Lower lobe of right lung (tissue), 2 donors: Measurements from ENCODE around the gene TRNAU1AP. TPM values are rescaled to one million over a fixed set of nuclear protein-coding genes. Genes with fewer than 3 reads are reported as not detected.
"Not testable (repeated sequence)": the region's sequence is repeated elsewhere in the genome, so short reads cannot be mapped to it uniquely, and the experiment has no call there.

Experiments used
- ATAC-seq, 2 donors: fragments of 200-7000 bp; cut with Tn5 transposase; one replicate each; pipeline ENCODE4 v1.9.1; 2020 to 2022; ENCODE audit warnings: mild to moderate bottlenecking in 2 of 2, moderate library complexity in 2 of 2
- DNase-seq: peaks from one replicate; pipeline ENCODE4 v3.0.0-alpha.2; 2020
- H3K27ac ChIP-seq: fragments of 200-600 bp; one replicate; pipeline ENCODE4 v1.8.0; 2022
- H3K27me3 ChIP-seq: fragments of 200-600 bp; one replicate; pipeline ENCODE4 v1.8.0; 2022; ENCODE audit warnings: low read depth
- H3K36me3 ChIP-seq: fragments of 200-600 bp; one replicate; pipeline ENCODE4 v1.8.0; 2022; ENCODE audit warnings: mild to moderate bottlenecking
- H3K4me1 ChIP-seq: fragments of 200-600 bp; one replicate; pipeline ENCODE4 v1.8.0; 2022
- H3K4me3 ChIP-seq: fragments of 200-600 bp; one replicate; pipeline ENCODE4 v1.8.0; 2022; ENCODE audit warnings: mild to moderate bottlenecking
- H3K9me3 ChIP-seq: fragments of 200-600 bp; one replicate; pipeline ENCODE4 v1.8.0; 2022
- CTCF ChIP-seq: fragments of 200-600 bp; IDR thresholded peaks from one replicate; pipeline ENCODE4 v1.8.0; 2022; ENCODE audit warnings: antibody characterized with exemption, mild to moderate bottlenecking
- intact Hi-C: fragments of 100-400 bp; cut with DNase I; formaldehyde crosslinking; loops from one replicate; pipeline ENCODE4 v1.11.0; 2022
- total RNA-seq: library from RNA; stranded (reverse); fragmentation: NEBNext Ultra II Directional; extraction: Animal tissue kit (Norgen Biotek cat#: 25700); gene quantifications from one replicate; pipeline ENCODE4 v1.2.1, GENCODE V29; 2021
- donor health status: DM: no; HTN: yes; CAD: no; lungs with severe emphysema.

Gene TRNAU1AP
- total RNA-seq, 1 donor from 2014 or later, result 26.3 TPM

DNA sequence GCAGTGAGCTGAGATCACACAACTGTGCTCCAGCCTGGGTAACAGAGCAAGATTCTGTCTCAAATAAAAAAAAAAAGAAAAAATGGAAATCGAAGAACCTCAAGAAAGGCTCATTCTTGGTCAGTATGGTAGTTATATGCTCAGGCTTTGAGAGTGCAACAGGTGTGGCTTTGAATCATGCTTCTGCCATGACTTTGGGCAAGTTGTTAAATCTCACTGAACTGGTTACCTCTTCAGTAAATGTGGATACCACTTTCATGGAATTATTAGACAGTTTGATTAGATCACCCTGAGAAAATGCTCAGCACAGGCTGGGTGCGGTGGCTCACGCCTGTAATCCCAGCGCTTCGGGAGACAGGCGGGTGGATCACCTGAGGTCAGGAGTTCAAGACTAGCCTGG lies 12.8 kb downstream of the TRNAU1AP start:
- Histone ChIP-seq H3K27me3 (no peaks in the 10 kb centered on the region), H3K9me3 (no peaks in the 10 kb centered on the region), H3K27ac (no peak overlapping the region), H3K4me1 (no peaks in the 10 kb centered on the region), H3K4me3 (no peak overlapping the region), H3K36me3 (peaks cover 100% of the 10 kb centered on the region)
- DNase-seq (no peak), ATAC-seq (no peak)
- intact Hi-C loops, result no loop called here
- no peak for TF ChIP-seq CTCF

- ATAC-seq (no peak), DNase-seq (no peak)
- no peaks in the 10 kb centered on the region for H3K9me3 ChIP-seq
- intact Hi-C loops, result no loop called here
- no peak overlapping the region for H3K4me3 ChIP-seq
- H3K27me3 ChIP-seq, result no peaks in the 10 kb centered on the region
- no peaks in the 10 kb centered on the region for H3K4me1 ChIP-seq
- peaks cover 100% of the 10 kb centered on the region for H3K36me3 ChIP-seq
- no peak overlapping the region for H3K27ac ChIP-seq
- TF ChIP-seq CTCF, result no peak
These were observed 14.0 kb downstream of the TRNAU1AP start for GRCh38 chr1:28566931-28567330.

DNA sequence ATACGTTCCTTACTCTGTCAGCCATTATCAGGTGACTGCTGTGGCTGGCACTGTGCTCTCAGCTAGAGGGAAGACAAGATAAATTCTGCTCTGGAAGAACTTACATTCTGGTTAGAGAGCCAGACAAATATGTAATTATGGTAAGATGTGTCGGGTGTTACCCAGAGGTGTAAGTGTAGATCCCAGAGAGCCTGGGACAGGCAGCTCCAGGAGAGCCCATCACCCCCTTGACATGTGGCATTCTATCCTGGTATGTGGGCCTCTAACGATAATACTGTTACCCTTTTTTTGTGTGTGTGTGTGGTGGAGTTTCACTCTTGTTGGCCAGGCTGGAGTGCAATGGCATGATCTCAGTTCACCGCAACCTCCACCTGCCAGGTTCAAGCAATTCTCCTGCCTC lies 19.0 kb downstream of the TRNAU1AP start:
- no peak overlapping the region for H3K4me3 ChIP-seq
- peaks cover 94% of the 10 kb centered on the region for H3K36me3 ChIP-seq
- ATAC-seq (no peak), DNase-seq (no peak)
- H3K27ac ChIP-seq, result no peak overlapping the region
- TF ChIP-seq CTCF, result no peak
- H3K27me3 ChIP-seq, result no peaks in the 10 kb centered on the region
- intact Hi-C loops, result no loop called here
- no peaks in the 10 kb centered on the region for H3K9me3 ChIP-seq
- no peaks in the 10 kb centered on the region for H3K4me1 ChIP-seq

- H3K27me3 ChIP-seq, H3K27ac ChIP-seq, H3K4me1 ChIP-seq, H3K9me3 ChIP-seq, DNase-seq, intact Hi-C loops, H3K4me3 ChIP-seq, ATAC-seq: not testable (repeated sequence)
- H3K36me3 ChIP-seq, result peaks cover 94% of the 10 kb centered on the region
These were observed 20.0 kb downstream of the TRNAU1AP start for GRCh38 chr1:28572891-28573290.

GRCh38 chr1:28573564-28573963 lies 20.7 kb downstream of the TRNAU1AP start:
- H3K27me3 ChIP-seq, result no peaks in the 10 kb centered on the region
- no peak for ATAC-seq
- intact Hi-C loops, result no loop called here
- H3K36me3 ChIP-seq, result peaks cover 94% of the 10 kb centered on the region
- no peak for DNase-seq
- H3K9me3 ChIP-seq, result no peaks in the 10 kb centered on the region
- H3K4me3 ChIP-seq, result no peak overlapping the region
- TF ChIP-seq CTCF, result no peak
- H3K4me1 ChIP-seq, result peaks cover 2% of the 10 kb centered on the region
- H3K27ac ChIP-seq, result no peak overlapping the region

GRCh38 chr1:28577052-28577678 lies 24.3 kb downstream of the TRNAU1AP start:
- peaks cover 78% of the 10 kb centered on the region for H3K36me3 ChIP-seq

More at GRCh38 chr1:28577052-28577678, 24.3 kb downstream of the TRNAU1AP start:
- ATAC-seq (no peak), DNase-seq (no peak)
- peaks cover 28% of the 10 kb centered on the region for H3K4me1 ChIP-seq
- no peaks in the 10 kb centered on the region for H3K27me3 ChIP-seq
- no peak overlapping the region for H3K4me3 ChIP-seq
- peak overlapping the region; percentile 10 for H3K27ac ChIP-seq
- H3K9me3 ChIP-seq, result no peaks in the 10 kb centered on the region
- no peak for TF ChIP-seq CTCF
- intact Hi-C loops, result no loop called here
